ENCODE results near the gene ZNF581. TPM values are rescaled to one million over a fixed set of nuclear protein-coding genes. Genes with fewer than 3 reads are reported as not detected.

Gene ZNF581
- total RNA-seq, 1 experiment from 2014 or later, result 37.1 TPM

DNA sequence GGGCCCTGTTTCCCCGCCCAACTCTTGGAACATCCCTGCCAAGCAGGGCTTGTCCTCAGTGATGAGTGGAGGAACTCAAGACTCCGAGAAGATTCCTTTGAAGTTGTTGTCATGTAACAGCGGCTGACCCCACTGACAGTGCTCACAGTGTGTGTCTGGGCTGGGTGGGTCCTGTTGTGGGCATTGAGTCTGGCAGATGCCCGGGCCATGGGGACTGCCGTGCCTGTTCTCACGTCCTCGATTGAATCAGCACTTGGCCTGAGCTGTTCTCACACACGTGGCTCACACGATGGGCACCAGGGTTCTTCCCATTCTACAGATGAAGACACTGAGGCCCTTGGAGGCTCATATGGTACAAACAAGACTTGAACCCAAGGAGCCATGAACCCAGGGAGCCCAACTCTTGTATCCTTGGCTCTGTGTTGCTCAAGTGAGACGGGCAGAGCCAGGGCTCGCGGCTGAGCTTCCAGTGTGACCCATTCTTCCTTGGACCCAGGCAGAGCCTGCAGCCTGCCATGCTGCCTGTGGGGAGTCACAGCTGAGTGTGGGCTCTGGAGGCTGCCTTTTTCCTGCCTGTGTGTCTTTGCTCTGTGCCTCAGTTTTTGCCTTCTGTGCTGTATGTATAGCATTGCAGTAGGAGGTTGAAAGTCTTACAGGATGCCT, 23.0 kb downstream of the ZNF581 start:
- no peaks in the 10 kb centered on the region for H3K9me3 ChIP-seq (ENCODE audit: low read depth, low read length, poor library complexity, severe bottlenecking)
- H3K36me3 ChIP-seq (ENCODE audit: insufficient read depth, low read length, poor library complexity, severe bottlenecking), result peaks cover 86% of the 10 kb centered on the region
- BruUV-seq (replicated peaks), result no TSS peak
- H3K27ac ChIP-seq (ENCODE audit: low read depth, low read length, poor library complexity, severe bottlenecking), result no peak overlapping the region
- intact Hi-C loops (cut with micrococcal nuclease; ENCODE audit: unreplicated experiment), result no loop called here
- no peak for DNase-seq (ENCODE audit: low spot score)
- peaks cover 23% of the 10 kb centered on the region for H3K4me1 ChIP-seq (ENCODE audit: insufficient read depth, low read length, poor library complexity, severe bottlenecking)
- CTCF ChIA-PET, result no interaction called here
- no peak overlapping the region for H3K4me3 ChIP-seq (ENCODE audit: low read depth, low read length, poor library complexity, severe bottlenecking)
- TF ChIP-seq, protein P1, sequence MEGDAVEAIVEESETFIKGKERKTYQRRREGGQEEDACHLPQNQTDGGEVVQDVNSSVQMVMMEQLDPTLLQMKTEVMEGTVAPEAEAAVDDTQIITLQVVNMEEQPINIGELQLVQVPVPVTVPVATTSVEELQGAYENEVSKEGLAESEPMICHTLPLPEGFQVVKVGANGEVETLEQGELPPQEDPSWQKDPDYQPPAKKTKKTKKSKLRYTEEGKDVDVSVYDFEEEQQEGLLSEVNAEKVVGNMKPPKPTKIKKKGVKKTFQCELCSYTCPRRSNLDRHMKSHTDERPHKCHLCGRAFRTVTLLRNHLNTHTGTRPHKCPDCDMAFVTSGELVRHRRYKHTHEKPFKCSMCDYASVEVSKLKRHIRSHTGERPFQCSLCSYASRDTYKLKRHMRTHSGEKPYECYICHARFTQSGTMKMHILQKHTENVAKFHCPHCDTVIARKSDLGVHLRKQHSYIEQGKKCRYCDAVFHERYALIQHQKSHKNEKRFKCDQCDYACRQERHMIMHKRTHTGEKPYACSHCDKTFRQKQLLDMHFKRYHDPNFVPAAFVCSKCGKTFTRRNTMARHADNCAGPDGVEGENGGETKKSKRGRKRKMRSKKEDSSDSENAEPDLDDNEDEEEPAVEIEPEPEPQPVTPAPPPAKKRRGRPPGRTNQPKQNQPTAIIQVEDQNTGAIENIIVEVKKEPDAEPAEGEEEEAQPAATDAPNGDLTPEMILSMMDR (conservative IDR thresholded peaks at IDR 0.05; ENCODE audit: low read depth, low read length), result no peak
- no peak for TF ChIP-seq EZH2 (IDR thresholded peaks at IDR 0.05; ENCODE audit: borderline replicate concordance, low read depth, low read length, poor library complexity, severe bottlenecking)
- POLR2A ChIA-PET (ENCODE audit: low non-redundant PET), result no interaction called here
- no peaks in the 10 kb centered on the region for H3K27me3 ChIP-seq (replicated peaks; ENCODE audit: insufficient read depth, low read depth, low read length, poor library complexity)

DNA sequence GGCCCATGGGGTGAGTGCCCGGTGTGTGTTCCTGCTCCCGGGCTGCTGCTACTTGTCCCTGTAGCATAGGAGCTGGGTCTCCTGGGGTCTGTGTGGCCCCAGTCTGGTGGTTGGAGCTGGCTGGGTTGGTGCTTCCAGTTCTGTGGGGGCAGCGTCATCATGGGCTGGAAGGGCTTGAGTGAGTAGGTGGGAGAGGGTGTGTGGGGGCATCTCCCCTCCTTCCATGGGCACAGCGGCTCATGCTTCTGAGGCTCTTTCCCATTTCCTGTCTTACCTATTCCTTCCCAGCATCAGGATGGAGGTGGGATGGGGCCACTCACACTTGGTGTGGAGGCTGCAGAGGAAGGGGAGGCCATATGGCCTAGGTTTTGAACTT, 23.5 kb downstream of the ZNF581 start:
- TF ChIP-seq EZH2 (IDR thresholded peaks at IDR 0.05; ENCODE audit: borderline replicate concordance, low read depth, low read length, poor library complexity, severe bottlenecking), result no peak
- TF ChIP-seq, protein P1 (conservative IDR thresholded peaks at IDR 0.05; ENCODE audit: low read depth, low read length), result no peak
- H3K36me3 ChIP-seq (ENCODE audit: insufficient read depth, low read length, poor library complexity, severe bottlenecking), result peaks cover 81% of the 10 kb centered on the region
- H3K4me1 ChIP-seq (ENCODE audit: insufficient read depth, low read length, poor library complexity, severe bottlenecking), result peaks cover 28% of the 10 kb centered on the region
- no TSS peak for BruUV-seq (replicated peaks)
- no peaks in the 10 kb centered on the region for H3K27me3 ChIP-seq (replicated peaks; ENCODE audit: insufficient read depth, low read depth, low read length, poor library complexity)
- ChIA-PET POLR2A (ENCODE audit: low non-redundant PET) (no interaction called here), CTCF (no interaction called here)
- DNase-seq (ENCODE audit: low spot score), result no peak
- no peak overlapping the region for H3K4me3 ChIP-seq (ENCODE audit: low read depth, low read length, poor library complexity, severe bottlenecking)
- intact Hi-C loops (cut with micrococcal nuclease; ENCODE audit: unreplicated experiment), result no loop called here
- H3K27ac ChIP-seq (ENCODE audit: low read depth, low read length, poor library complexity, severe bottlenecking), result no peak overlapping the region
- no peaks in the 10 kb centered on the region for H3K9me3 ChIP-seq (ENCODE audit: low read depth, low read length, poor library complexity, severe bottlenecking)

DNA sequence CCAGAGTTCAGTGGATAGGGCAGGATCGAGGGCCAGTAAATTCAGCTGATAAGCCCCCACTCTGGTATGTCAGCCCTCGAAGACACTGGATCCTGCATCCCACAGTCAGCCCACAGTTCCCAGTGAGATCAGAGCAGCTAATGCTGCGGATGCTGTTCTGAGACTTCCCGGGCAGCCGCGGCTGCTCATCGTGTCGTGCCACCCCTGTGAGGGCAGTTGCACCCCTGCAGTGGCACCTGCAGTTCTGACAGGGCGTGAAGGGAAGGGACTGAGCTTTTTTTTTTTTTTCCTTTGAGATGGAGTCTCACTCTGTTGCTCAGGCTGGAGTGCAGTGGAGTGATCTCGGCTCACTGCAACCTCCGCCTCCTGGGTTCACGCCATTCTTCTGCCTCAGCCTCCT, 24.1 kb downstream of the ZNF581 start:
- intact Hi-C loops (cut with micrococcal nuclease; ENCODE audit: unreplicated experiment), result no loop called here
- Histone ChIP-seq H3K27ac (ENCODE audit: low read depth, low read length, poor library complexity, severe bottlenecking) (no peak overlapping the region), H3K4me1 (ENCODE audit: insufficient read depth, low read length, poor library complexity, severe bottlenecking) (peaks cover 34% of the 10 kb centered on the region), H3K4me3 (ENCODE audit: low read depth, low read length, poor library complexity, severe bottlenecking) (no peak overlapping the region), H3K36me3 (ENCODE audit: insufficient read depth, low read length, poor library complexity, severe bottlenecking) (peaks cover 76% of the 10 kb centered on the region), H3K27me3 (replicated peaks; ENCODE audit: insufficient read depth, low read depth, low read length, poor library complexity) (no peaks in the 10 kb centered on the region), H3K9me3 (ENCODE audit: low read depth, low read length, poor library complexity, severe bottlenecking) (no peaks in the 10 kb centered on the region)
- ChIA-PET POLR2A (ENCODE audit: low non-redundant PET) (no interaction called here), CTCF (no interaction called here)
- BruUV-seq (replicated peaks), result no TSS peak
- DNase-seq (ENCODE audit: low spot score), result no peak
- no peak for TF ChIP-seq EZH2 (IDR thresholded peaks at IDR 0.05; ENCODE audit: borderline replicate concordance, low read depth, low read length, poor library complexity, severe bottlenecking)
- TF ChIP-seq, protein P1 (conservative IDR thresholded peaks at IDR 0.05; ENCODE audit: low read depth, low read length), result no peak
